HepG2 (cell line): ENCODE data around the gene WNK2. TPM values are rescaled to one million over a fixed set of nuclear protein-coding genes. Genes with fewer than 3 reads are reported as not detected.

Experiments
- ARNT2 ChIP-seq: sonication (generic); formaldehyde crosslinking; IDR thresholded peaks from 2 replicates; pipeline ENCODE4 v1.8.0; 2022; ENCODE audit warnings: mild to moderate bottlenecking, low read depth, missing genetic modification reagents, moderate library complexity
- CEBPG ChIP-seq: IDR thresholded peaks from 2 replicates; pipeline ENCODE4 v1.6.1; 2016
- GTF3A ChIP-seq: sonication (generic); formaldehyde crosslinking; conservative IDR thresholded peaks from 2 replicates; pipeline ENCODE4 v1.4.0; 2020; ENCODE audit warnings: mild to moderate bottlenecking, missing genetic modification reagents
- HIVEP1 ChIP-seq: sonication (generic); formaldehyde crosslinking; IDR thresholded peaks from 2 replicates; pipeline ENCODE4 v1.4.0; 2020; ENCODE audit warnings: mild to moderate bottlenecking, missing genetic modification reagents
- HOXD1 ChIP-seq: sonication (generic); formaldehyde crosslinking; IDR thresholded peaks from 2 replicates; pipeline ENCODE4 v1.5.0; 2020; ENCODE audit warnings: missing genetic modification reagents
- KLF11 ChIP-seq: IDR thresholded peaks from 2 replicates; pipeline ENCODE4 v1.6.1; 2016; ENCODE audit warnings: missing compliant biosample characterization
- MATR3 ChIP-seq: sonication (generic); formaldehyde crosslinking; IDR thresholded peaks from 2 replicates; pipeline ENCODE4 v1.4.0; 2020; ENCODE audit warnings: missing genetic modification reagents
- MEIS2 ChIP-seq: sonication (generic); formaldehyde crosslinking; IDR thresholded peaks from 2 replicates; pipeline ENCODE4 v1.9.0; 2021; ENCODE audit warnings: mild to moderate bottlenecking, missing genetic modification reagents
- MLLT10 ChIP-seq: sonication (generic); formaldehyde crosslinking; IDR thresholded peaks from 2 replicates; pipeline ENCODE4 v1.4.0; 2020; ENCODE audit warnings: missing genetic modification reagents
- POLR2G ChIP-seq: fragments of 200-400 bp; formaldehyde crosslinking; IDR thresholded peaks from 2 replicates; pipeline ENCODE4 v1.6.1; 2018; ENCODE audit warnings: mild to moderate bottlenecking, low read depth, low read length, moderate library complexity
- PRPF4 ChIP-seq: fragments of 200-400 bp; formaldehyde crosslinking; IDR thresholded peaks from 2 replicates; pipeline ENCODE4 v1.6.1; 2016; ENCODE audit warnings: low read length, low read depth; ENCODE audit not compliant: poor library complexity, severe bottlenecking
- RNF2 ChIP-seq: fragments of 450-650 bp; conservative IDR thresholded peaks from 2 replicates; pipeline ENCODE4 v1.6.1; 2016; ENCODE audit warnings: low read depth
- RNF219 ChIP-seq: sonication (generic); formaldehyde crosslinking; IDR thresholded peaks from 2 replicates; pipeline ENCODE4 v1.5.0; 2020; ENCODE audit warnings: mild to moderate bottlenecking, missing genetic modification reagents
- RXRA ChIP-seq: sonication (generic); formaldehyde crosslinking; IDR thresholded peaks from 2 replicates; pipeline ENCODE4 v1.5.1; 2020; ENCODE audit warnings: missing genetic modification reagents
- SRF ChIP-seq: IDR thresholded peaks from 2 replicates; pipeline ENCODE4 v1.6.1; 2011; ENCODE audit warnings: mild to moderate bottlenecking, low read depth, low read length, moderate library complexity
- THAP8 ChIP-seq: sonication (generic); formaldehyde crosslinking; IDR thresholded peaks from 2 replicates; pipeline ENCODE4 v1.5.1; 2020; ENCODE audit warnings: missing genetic modification reagents, mild to moderate bottlenecking, borderline replicate concordance
- YEATS4 ChIP-seq: sonication (generic); formaldehyde crosslinking; IDR thresholded peaks from 2 replicates; pipeline ENCODE4 v1.4.0; 2020; ENCODE audit warnings: missing genetic modification reagents, borderline replicate concordance
- ZBTB8A ChIP-seq: sonication (generic); formaldehyde crosslinking; IDR thresholded peaks from 2 replicates; pipeline ENCODE4 v1.4.0; 2020; ENCODE audit warnings: mild to moderate bottlenecking, low read depth, missing genetic modification reagents, borderline replicate concordance
- ZFP62 ChIP-seq: sonication (generic); formaldehyde crosslinking; IDR thresholded peaks from 2 replicates; pipeline ENCODE4 v1.4.0; 2020; ENCODE audit warnings: missing genetic modification reagents
- ZNF234 ChIP-seq: sonication (generic); formaldehyde crosslinking; conservative IDR thresholded peaks from 2 replicates; pipeline ENCODE4 v1.5.1; 2020; ENCODE audit warnings: mild to moderate bottlenecking, missing genetic modification reagents
- ZNF275 ChIP-seq: sonication (generic); formaldehyde crosslinking; IDR thresholded peaks from 2 replicates; pipeline ENCODE4 v1.8.0; 2022; ENCODE audit warnings: missing genetic modification reagents, mild to moderate bottlenecking, inconsistent platforms, borderline replicate concordance
- ZNF589 ChIP-seq: sonication (generic); formaldehyde crosslinking; conservative IDR thresholded peaks from 2 replicates; pipeline ENCODE4 v1.8.0; 2022; ENCODE audit warnings: mild to moderate bottlenecking, moderate library complexity, missing genetic modification reagents
- ZZZ3 ChIP-seq: sonication (generic); formaldehyde crosslinking; IDR thresholded peaks from 2 replicates; pipeline ENCODE4 v1.4.0; 2020; ENCODE audit warnings: missing genetic modification reagents, mild to moderate bottlenecking, borderline replicate concordance
- polyA plus RNA-seq, 8 experiments: library from polyadenylated mRNA; depleted of rRNA in 3 of 8; stranded (reverse) in 7 of 8; unstranded in 1 of 8; fragments of >200 nt; fragmentation: Illumina TruSeq in 4 of 8; extraction: Trizol in 4 of 8; gene quantifications; 2 replicates each; pipeline versions ENCODE4 v1.2.1 to v1.2.3, GENCODE V29; 2011 to 2016; ENCODE audit warnings: low read depth in 4 of 8, missing spikeins in 1 of 8, mixed read lengths in 1 of 8; ENCODE audit not compliant: insufficient read depth in 1 of 8
- total RNA-seq, 5 experiments: library from RNA; depleted of rRNA; stranded (reverse); fragments of >200 nt; fragmentation: Illumina TruSeq; extraction: Trizol; gene quantifications; 2 replicates each; pipeline ENCODE4 v1.2.3, GENCODE V29; 2016; ENCODE audit warnings: low read depth in 1 of 5
- TF ChIP-seq, protein P1 (sequence below): sonication (generic); formaldehyde crosslinking; IDR thresholded peaks from 2 replicates; pipeline ENCODE4 v1.4.0; 2020; ENCODE audit warnings: missing genetic modification reagents, mild to moderate bottlenecking, borderline replicate concordance

The WNK2 gene
- total and polyA plus RNA-seq, 2 of the 13 experiments (the other 11 are each of a cell fraction or from before 2014, with no cell fraction given), result 10.5 to 12.0 TPM

GRCh38 chr9:93299418-93300174 lies 115.7 kb downstream of the WNK2 start (continued):
- TF ChIP-seq, protein P1, sequence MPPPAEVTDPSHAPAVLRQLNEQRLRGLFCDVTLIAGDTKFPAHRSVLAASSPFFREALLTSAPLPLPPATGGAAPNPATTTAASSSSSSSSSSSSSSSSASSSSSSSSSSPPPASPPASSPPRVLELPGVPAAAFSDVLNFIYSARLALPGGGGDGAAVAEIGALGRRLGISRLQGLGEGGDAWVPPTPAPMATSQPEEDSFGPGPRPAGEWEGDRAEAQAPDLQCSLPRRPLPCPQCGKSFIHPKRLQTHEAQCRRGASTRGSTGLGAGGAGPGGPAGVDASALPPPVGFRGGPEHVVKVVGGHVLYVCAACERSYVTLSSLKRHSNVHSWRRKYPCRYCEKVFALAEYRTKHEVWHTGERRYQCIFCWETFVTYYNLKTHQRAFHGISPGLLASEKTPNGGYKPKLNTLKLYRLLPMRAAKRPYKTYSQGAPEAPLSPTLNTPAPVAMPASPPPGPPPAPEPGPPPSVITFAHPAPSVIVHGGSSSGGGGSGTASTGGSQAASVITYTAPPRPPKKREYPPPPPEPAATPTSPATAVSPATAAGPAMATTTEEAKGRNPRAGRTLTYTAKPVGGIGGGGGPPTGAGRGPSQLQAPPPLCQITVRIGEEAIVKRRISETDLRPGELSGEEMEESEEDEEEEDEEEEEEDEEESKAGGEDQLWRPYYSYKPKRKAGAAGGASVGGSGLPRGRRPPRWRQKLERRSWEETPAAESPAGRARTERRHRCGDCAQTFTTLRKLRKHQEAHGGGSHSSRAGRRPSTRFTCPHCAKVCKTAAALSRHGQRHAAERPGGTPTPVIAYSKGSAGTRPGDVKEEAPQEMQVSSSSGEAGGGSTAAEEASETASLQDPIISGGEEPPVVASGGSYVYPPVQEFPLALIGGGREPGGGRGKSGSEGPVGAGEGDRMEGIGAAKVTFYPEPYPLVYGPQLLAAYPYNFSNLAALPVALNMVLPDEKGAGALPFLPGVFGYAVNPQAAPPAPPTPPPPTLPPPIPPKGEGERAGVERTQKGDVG (CRISPR knock-in tag), result no peak
- TF ChIP-seq THAP8 (CRISPR knock-in tag), result no peak
- no peak for TF ChIP-seq ZZZ3 (CRISPR knock-in tag)
- no peak for TF ChIP-seq KLF11 (CRISPR knock-in tag)
- no peak for TF ChIP-seq MATR3 (CRISPR knock-in tag)
- no peak for TF ChIP-seq ZBTB8A (CRISPR knock-in tag)
- no peak for TF ChIP-seq MLLT10 (CRISPR knock-in tag)
- no peak for TF ChIP-seq RNF219 (CRISPR knock-in tag)
- peak; percentile 14; the same call in 1 of the 2 replicates for TF ChIP-seq HIVEP1
- 0 out of 2 replicates have a peak, but pooled peaks have one; percentile 58 for TF ChIP-seq RXRA (CRISPR knock-in tag)
- peak; percentile 20; the same call in 1 of the 2 replicates for TF ChIP-seq ARNT2 (CRISPR knock-in tag)
- no peak for TF ChIP-seq GTF3A (CRISPR knock-in tag)
- no peak for TF ChIP-seq ZFP62 (CRISPR knock-in tag)
- no peak for TF ChIP-seq PRPF4
- TF ChIP-seq POLR2G, result 0 out of 2 replicates have a peak, but pooled peaks have one; percentile 50
- TF ChIP-seq CEBPG (CRISPR knock-in tag), result peak; percentile 32
- TF ChIP-seq YEATS4 (CRISPR knock-in tag), result no peak; the same call in 1 of the 2 replicates
- 0 out of 2 replicates have a peak, but pooled peaks have one; percentile 31 for TF ChIP-seq HOXD1
- no peak; the same call in 1 of the 2 replicates for TF ChIP-seq ZNF234 (CRISPR knock-in tag)
- no peak for TF ChIP-seq ZNF275 (CRISPR knock-in tag)
- no peak for TF ChIP-seq ZNF589 (CRISPR knock-in tag)
- TF ChIP-seq RNF2, result no peak
- peak; percentile 70; the same call in 1 of the 2 replicates for TF ChIP-seq MEIS2
- no peak for TF ChIP-seq SRF
